Cerebellar cortex (tissue), 1 donor: ENCODE measurements around the gene ZMIZ1.
"Not testable (repeated sequence)": the region's sequence is repeated elsewhere in the genome, so short reads cannot be mapped to it uniquely, and the experiment has no call there.

ENCODE experiments used
- DNase-seq: peaks from one replicate; pipeline ENCODE4 v3.0.0-alpha.2; 2015; ENCODE audit warnings: low spot score

The ZMIZ1 gene

GRCh38 chr10:79031723-79032122 is 37.0 kb upstream of the ZMIZ1 start:
- no peak for DNase-seq

- DNase-seq: no peak
Measured at GRCh38 chr10:79034271-79034876, 34.4 kb upstream of the ZMIZ1 start.

GRCh38 chr10:79036416-79036815 is 32.4 kb upstream of the ZMIZ1 start:
- not testable (repeated sequence) for DNase-seq

- no peak for DNase-seq
Measured at GRCh38 chr10:79038104-79038840, 30.5 kb upstream of the ZMIZ1 start.

- no peak for DNase-seq
Measured at GRCh38 chr10:79038841-79039201, 29.9 kb upstream of the ZMIZ1 start.

- DNase-seq: no peak
Measured at GRCh38 chr10:79042639-79043411, 25.9 kb upstream of the ZMIZ1 start.

- no peak for DNase-seq
Measured at GRCh38 chr10:79044036-79044632, 24.6 kb upstream of the ZMIZ1 start.

- DNase-seq: no peak
Measured at GRCh38 chr10:79044846-79045245, 23.9 kb upstream of the ZMIZ1 start.

GRCh38 chr10:79045566-79046175 is 23.1 kb upstream of the ZMIZ1 start:
- no peak for DNase-seq

GRCh38 chr10:79046326-79046725 is 22.4 kb upstream of the ZMIZ1 start:
- DNase-seq: no peak

GRCh38 chr10:79046741-79047583 is 21.8 kb upstream of the ZMIZ1 start:
- no peak for DNase-seq

- DNase-seq: no peak
Measured at GRCh38 chr10:79047584-79047874, 21.2 kb upstream of the ZMIZ1 start.

GRCh38 chr10:79047875-79048638 is 20.7 kb upstream of the ZMIZ1 start:
- no peak for DNase-seq

GRCh38 chr10:79048639-79049550 is 19.9 kb upstream of the ZMIZ1 start:
- no peak for DNase-seq

GRCh38 chr10:79049931-79050895 is 18.6 kb upstream of the ZMIZ1 start:
- no peak for DNase-seq

GRCh38 chr10:79050896-79051555 is 17.7 kb upstream of the ZMIZ1 start:
- DNase-seq: no peak

GRCh38 chr10:79051766-79052165 is 17.0 kb upstream of the ZMIZ1 start:
- DNase-seq: no peak
